Cardiac muscle cell (in vitro differentiated cells and primary cell): ENCODE data around the gene RPL36. TPM values are rescaled to one million over a fixed set of nuclear protein-coding genes. Genes with fewer than 3 reads are reported as not detected.

Source experiments
- DNase-seq, 2 donors: peaks; one replicate each; pipeline versions ENCODE4 v3.0.0 to v3.0.0-alpha.2; 2010 to 2017; ENCODE audit warnings: low read depth in 1 of 2, low spot score in 1 of 2
- H3K27ac ChIP-seq: fragments of 200-600 bp; sonication (generic); 2 replicates; pipeline ENCODE4 v1.5.1; 2016
- H3K27me3 ChIP-seq: fragments of 200-600 bp; sonication (generic); 2 replicates; pipeline ENCODE4 v1.6.0; 2016; ENCODE audit warnings: control low read depth
- H3K36me3 ChIP-seq: fragments of 200-600 bp; sonication (generic); 2 replicates; pipeline ENCODE4 v1.5.1; 2016; ENCODE audit warnings: control low read depth
- H3K4me1 ChIP-seq: fragments of 200-600 bp; sonication (generic); 2 replicates; pipeline ENCODE4 v1.8.1; 2017; ENCODE audit warnings: low read depth, mild to moderate bottlenecking, mixed run types
- H3K4me3 ChIP-seq: fragments of 200-600 bp; sonication (generic); 2 replicates; pipeline ENCODE4 v1.5.1; 2016; ENCODE audit warnings: mild to moderate bottlenecking
- H3K9me3 ChIP-seq: fragments of 200-600 bp; sonication (generic); 2 replicates; pipeline ENCODE4 v1.5.1; 2017; ENCODE audit warnings: low read depth, mild to moderate bottlenecking, control low read depth
- polyA plus RNA-seq: library from polyadenylated mRNA; unstranded; fragments of >200 nt; fragmentation: Nextera tagmentation; extraction: Ambion mirVana; gene quantifications from 2 replicates; pipeline ENCODE4 v1.2.1, GENCODE V29; 2016
- total RNA-seq: library from RNA; depleted of rRNA; stranded (reverse); fragments of >200 nt; gene quantifications from 2 replicates; pipeline ENCODE4 v1.2.3, GENCODE V29; 2016
- TF ChIP-seq, protein P1 (sequence below): IDR thresholded peaks from 2 replicates; pipeline ENCODE4 v1.5.1; 2012; ENCODE audit warnings: low read depth, mild to moderate bottlenecking, low read length

RPL36 gene
- total and polyA plus RNA-seq, 2 experiments from 2014 or later = 829 to 982 TPM

DNA sequence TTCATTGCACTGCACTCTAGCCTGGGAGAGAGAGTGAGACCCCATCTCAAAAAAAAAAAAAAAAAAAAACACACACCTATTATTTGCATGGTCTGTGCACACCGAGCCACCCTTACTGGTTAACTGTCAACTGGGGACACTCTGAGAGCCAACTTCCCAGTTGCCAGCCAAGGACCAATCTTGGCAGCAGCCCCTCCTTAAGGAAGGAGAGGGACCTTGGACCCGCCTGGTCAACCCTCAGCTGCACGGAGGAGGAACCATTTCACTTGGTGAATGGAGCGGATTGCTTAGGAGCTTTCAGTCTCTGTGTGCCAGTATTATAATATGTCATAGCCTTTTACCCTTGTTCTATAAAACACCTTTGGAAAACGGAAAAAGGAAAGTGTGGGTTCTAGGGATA is 34.7 kb upstream of the RPL36 start:
- no peak overlapping the region for H3K4me3 ChIP-seq
- DNase-seq = no peak
- H3K4me1 ChIP-seq = no peaks in the 10 kb centered on the region
- H3K36me3 ChIP-seq = peaks cover 82% of the 10 kb centered on the region
- no peaks in the 10 kb centered on the region for H3K9me3 ChIP-seq
- TF ChIP-seq, protein P1, sequence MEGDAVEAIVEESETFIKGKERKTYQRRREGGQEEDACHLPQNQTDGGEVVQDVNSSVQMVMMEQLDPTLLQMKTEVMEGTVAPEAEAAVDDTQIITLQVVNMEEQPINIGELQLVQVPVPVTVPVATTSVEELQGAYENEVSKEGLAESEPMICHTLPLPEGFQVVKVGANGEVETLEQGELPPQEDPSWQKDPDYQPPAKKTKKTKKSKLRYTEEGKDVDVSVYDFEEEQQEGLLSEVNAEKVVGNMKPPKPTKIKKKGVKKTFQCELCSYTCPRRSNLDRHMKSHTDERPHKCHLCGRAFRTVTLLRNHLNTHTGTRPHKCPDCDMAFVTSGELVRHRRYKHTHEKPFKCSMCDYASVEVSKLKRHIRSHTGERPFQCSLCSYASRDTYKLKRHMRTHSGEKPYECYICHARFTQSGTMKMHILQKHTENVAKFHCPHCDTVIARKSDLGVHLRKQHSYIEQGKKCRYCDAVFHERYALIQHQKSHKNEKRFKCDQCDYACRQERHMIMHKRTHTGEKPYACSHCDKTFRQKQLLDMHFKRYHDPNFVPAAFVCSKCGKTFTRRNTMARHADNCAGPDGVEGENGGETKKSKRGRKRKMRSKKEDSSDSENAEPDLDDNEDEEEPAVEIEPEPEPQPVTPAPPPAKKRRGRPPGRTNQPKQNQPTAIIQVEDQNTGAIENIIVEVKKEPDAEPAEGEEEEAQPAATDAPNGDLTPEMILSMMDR = no peak
- no peak overlapping the region for H3K27ac ChIP-seq
- H3K27me3 ChIP-seq = no peaks in the 10 kb centered on the region

DNA sequence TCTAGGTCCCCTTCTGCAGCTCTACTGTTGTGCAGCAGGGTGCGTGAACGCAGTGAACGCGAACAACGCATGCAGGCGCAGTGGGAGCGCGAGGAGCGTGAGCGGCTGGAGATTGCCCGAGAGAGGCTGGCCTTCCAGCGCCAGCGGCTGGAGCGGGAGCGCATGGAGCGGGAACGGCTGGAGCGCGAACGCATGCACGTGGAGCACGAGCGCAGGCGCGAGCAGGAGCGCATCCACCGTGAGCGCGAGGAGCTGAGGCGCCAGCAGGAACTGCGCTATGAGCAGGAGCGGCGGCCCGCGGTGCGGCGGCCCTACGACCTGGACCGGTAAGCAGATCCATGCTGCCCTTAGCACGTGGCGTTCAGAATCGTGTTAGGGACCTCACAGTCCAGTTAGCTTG is 28.6 kb upstream of the RPL36 start:
- peaks cover 81% of the 10 kb centered on the region for H3K36me3 ChIP-seq
- TF ChIP-seq, protein P1 = no peak

DNA sequence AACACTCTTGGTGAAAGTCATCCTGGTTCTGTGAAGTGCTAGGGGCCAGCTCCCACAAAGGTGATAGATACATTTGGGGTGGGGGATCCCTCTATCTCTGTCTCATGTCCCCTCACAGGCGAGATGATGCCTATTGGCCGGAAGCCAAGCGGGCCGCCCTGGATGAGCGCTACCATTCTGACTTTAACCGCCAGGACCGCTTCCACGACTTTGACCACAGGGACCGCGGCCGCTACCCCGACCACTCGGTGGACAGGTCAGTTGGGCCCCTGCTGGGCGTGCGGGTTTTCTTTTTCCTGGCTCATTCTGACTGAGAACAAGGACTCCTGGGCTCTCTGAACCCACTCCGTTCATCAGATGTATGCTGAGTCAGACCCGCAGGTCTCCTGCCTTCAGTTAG is 26.2 kb upstream of the RPL36 start:
- H3K27me3 ChIP-seq = no peaks in the 10 kb centered on the region
- H3K4me3 ChIP-seq = no peak overlapping the region
- peaks cover 71% of the 10 kb centered on the region for H3K36me3 ChIP-seq
- H3K4me1 ChIP-seq = no peaks in the 10 kb centered on the region
- DNase-seq = no peak
- TF ChIP-seq, protein P1 = no peak
- H3K27ac ChIP-seq = no peak overlapping the region
- no peaks in the 10 kb centered on the region for H3K9me3 ChIP-seq

More for the DNA sequence above, 28.6 kb upstream of the RPL36 start:
- H3K4me1 ChIP-seq = no peaks in the 10 kb centered on the region
- no peak overlapping the region for H3K27ac ChIP-seq
- H3K9me3 ChIP-seq = no peaks in the 10 kb centered on the region
- H3K27me3 ChIP-seq = no peaks in the 10 kb centered on the region
- DNase-seq = no peak
- no peak overlapping the region for H3K4me3 ChIP-seq

DNA sequence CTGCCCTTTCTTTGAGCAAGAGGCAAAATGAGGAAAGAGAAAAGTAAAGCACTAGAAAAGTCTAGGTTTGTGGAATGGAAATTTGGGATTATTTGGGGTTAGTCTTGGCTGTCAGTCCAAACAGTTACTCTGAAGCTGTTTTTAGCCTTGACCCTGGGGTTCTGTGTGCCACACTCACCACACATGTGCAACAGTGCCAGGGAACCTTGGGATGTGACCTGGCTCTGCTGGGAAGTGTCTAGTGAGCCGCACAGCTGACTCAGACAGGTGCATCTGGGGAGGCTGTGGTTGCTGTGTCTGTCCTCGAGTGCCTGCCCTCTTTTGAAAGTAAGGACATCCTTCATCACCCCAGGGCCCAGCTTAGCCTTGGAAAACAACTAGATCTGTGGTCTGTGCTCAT is 25.6 kb upstream of the RPL36 start:
- Histone ChIP-seq H3K27me3 (no peaks in the 10 kb centered on the region), H3K4me3 (no peak overlapping the region), H3K27ac (no peak overlapping the region), H3K4me1 (no peaks in the 10 kb centered on the region), H3K9me3 (no peaks in the 10 kb centered on the region), H3K36me3 (peaks cover 71% of the 10 kb centered on the region)
- TF ChIP-seq, protein P1 = no peak
- DNase-seq = no peak

DNA sequence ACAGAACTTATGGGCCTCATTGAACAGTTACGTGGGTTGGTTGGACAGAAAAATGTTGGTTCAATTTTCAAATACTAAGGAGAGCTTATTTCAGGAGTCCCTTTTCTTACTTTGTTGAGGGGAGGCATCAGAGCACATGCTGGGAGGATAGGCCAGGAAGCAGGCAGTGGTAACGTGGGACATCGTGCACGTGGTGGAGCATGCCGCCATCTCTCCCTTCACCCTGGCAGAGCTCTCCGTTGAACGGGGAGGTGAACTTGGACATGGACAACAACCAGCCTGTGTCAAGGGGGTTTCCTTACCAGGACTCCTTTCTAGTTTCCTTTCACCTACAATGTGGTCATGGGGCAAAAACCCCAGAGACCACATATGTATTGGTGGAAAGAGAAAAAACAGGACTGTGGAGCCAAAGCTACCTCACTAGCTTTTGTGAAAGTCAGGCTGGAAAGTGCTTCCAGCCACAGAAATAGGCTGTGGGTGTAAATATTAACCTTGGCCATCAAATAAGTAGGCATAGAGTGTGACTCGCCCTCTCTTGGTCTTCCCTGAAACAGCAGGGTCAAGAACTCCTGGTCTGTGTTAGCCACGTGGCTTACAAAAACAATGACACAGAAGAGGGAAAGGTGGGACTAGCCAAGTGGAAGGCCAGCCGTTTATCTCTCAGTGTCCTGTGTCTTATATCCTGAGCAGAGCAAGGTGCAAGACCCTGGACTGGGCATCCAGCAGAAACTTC is 24.1 kb upstream of the RPL36 start:
- Histone ChIP-seq H3K4me3 (no peak overlapping the region), H3K4me1 (no peaks in the 10 kb centered on the region), H3K9me3 (no peaks in the 10 kb centered on the region), H3K27ac (peak overlapping the region; percentile 19), H3K27me3 (no peaks in the 10 kb centered on the region), H3K36me3 (peaks cover 65% of the 10 kb centered on the region)
- DNase-seq = peak in 1 of 2 donors; percentile 33
- TF ChIP-seq, protein P1 = peak; percentile 15
